H1 (cell line): ENCODE results near the gene PIF1. TPM values are rescaled to one million over a fixed set of nuclear protein-coding genes. Genes with fewer than 3 reads are reported as not detected.

Source experiments
- CTCF ChIA-PET: fragments of 300-600 bp; sonication (Branson Sonifier 250); formaldehyde crosslinking; loops from one replicate; lab custom pipeline; 2021; ENCODE audit not compliant: partially characterized antibody; lab: Charles Lee
- POLR2A ChIA-PET: fragments of 300-600 bp; sonication (Branson Sonifier 250); formaldehyde crosslinking; loops from one replicate; lab custom pipeline; 2021; ENCODE audit warnings: inconsistent platforms; ENCODE audit not compliant: partially characterized antibody; lab: Charles Lee
- DNase-seq, 2 experiments: peaks; one replicate each; pipeline versions ENCODE4 v3.0.0 to v3.0.0-alpha.2; 2010 to 2022; ENCODE audit warnings: low spot score in 2 of 2, low read depth in 1 of 2, mixed read lengths in 1 of 2
- FAIRE-seq: peaks from 2 replicates; lab custom pipeline; 2011; peaks lifted over from hg19 to GRCh38; lab: Jason Lieb, UNC
- H2AFZ ChIP-seq: 2 replicates; pipeline ENCODE4 v1.8.1; 2012; ENCODE audit warnings: low read length, inconsistent platforms
- H2AK5ac ChIP-seq: 2 replicates; pipeline ENCODE4 v1.6.1; 2013; ENCODE audit warnings: low read depth, low read length
- H2BK120ac ChIP-seq: replicated peaks from 2 replicates; pipeline ENCODE3; 2013; ENCODE audit warnings: low read depth, low read length, inconsistent platforms
- H2BK12ac ChIP-seq: 2 replicates; pipeline ENCODE4 v1.6.1; 2013; ENCODE audit warnings: low read depth, low read length
- H2BK15ac ChIP-seq: 2 replicates; pipeline ENCODE4 v1.6.1; 2013; ENCODE audit warnings: low read length
- H2BK20ac ChIP-seq: 2 replicates; pipeline ENCODE4 v1.6.1; 2013; ENCODE audit warnings: low read length
- H2BK5ac ChIP-seq: 2 replicates; pipeline ENCODE4 v1.6.1; 2013; ENCODE audit warnings: low read depth, low read length
- H3K14ac ChIP-seq: 2 replicates; pipeline ENCODE4 v1.6.1; 2013; ENCODE audit warnings: inconsistent platforms; ENCODE audit not compliant: insufficient read length
- H3K18ac ChIP-seq: 2 replicates; pipeline ENCODE4 v1.6.1; 2013; ENCODE audit warnings: low read length; ENCODE audit errors: extremely low read depth
- H3K23ac ChIP-seq: 2 replicates; pipeline ENCODE4 v1.6.1; 2013; ENCODE audit warnings: inconsistent platforms; ENCODE audit not compliant: insufficient read length
- H3K23me2 ChIP-seq: 2 replicates; pipeline ENCODE4 v1.6.1; 2013; ENCODE audit warnings: low read depth, low read length
- H3K27ac ChIP-seq: 2 replicates; pipeline ENCODE4 v1.6.1; 2011; ENCODE audit warnings: low read depth, low read length, inconsistent platforms
- H3K27me3 ChIP-seq, 4 experiments: replicated peaks in 1 of 4; 1 replicate in 1 of 4; 2 replicates in 3 of 4; pipeline versions ENCODE4 v1.6.1 to v1.8.1; 2011 to 2013; ENCODE audit warnings: low read length in 3 of 4, mild to moderate bottlenecking in 3 of 4, inconsistent platforms in 2 of 4, mixed read lengths in 2 of 4, moderate library complexity in 1 of 4; ENCODE audit not compliant: control insufficient read depth in 3 of 4, insufficient read depth in 3 of 4; ENCODE audit errors: extremely low read depth in 1 of 4
- H3K36me3 ChIP-seq, 4 experiments: 2 replicates each; pipeline versions ENCODE4 v1.6.1 to v1.8.1; 2011 to 2013; ENCODE audit warnings: mild to moderate bottlenecking in 4 of 4, low read length in 3 of 4, moderate library complexity in 2 of 4, control low read depth in 1 of 4, inconsistent platforms in 1 of 4; ENCODE audit not compliant: insufficient read depth in 4 of 4, control insufficient read depth in 2 of 4
- H3K4ac ChIP-seq: replicated peaks from 2 replicates; pipeline ENCODE3; 2013; ENCODE audit warnings: low read length, low read depth, mixed read lengths, inconsistent platforms; ENCODE audit not compliant: insufficient read length
- H3K4me1 ChIP-seq, 4 experiments: replicated peaks in 1 of 4; 1 replicate in 1 of 4; 2 replicates in 3 of 4; pipeline versions ENCODE4 v1.6.1 to v1.8.1; 2011 to 2013; ENCODE audit warnings: low read length in 3 of 4, inconsistent platforms in 2 of 4, mixed read lengths in 1 of 4; ENCODE audit not compliant: insufficient read depth in 4 of 4, control insufficient read depth in 3 of 4
- H3K4me2 ChIP-seq, 2 experiments: 2 replicates each; pipeline versions ENCODE4 v1.6.1 to v1.8.1; 2011 to 2013; ENCODE audit warnings: low read depth in 2 of 2, low read length in 2 of 2, control low read depth in 1 of 2, inconsistent platforms in 1 of 2, mild to moderate bottlenecking in 1 of 2; ENCODE audit not compliant: insufficient read depth in 1 of 2
- H3K4me3 ChIP-seq, 4 experiments: fragments of 200-600, 300-600 bp in 1 of 4; sonication (generic), shearing (Covaris generic), sonication (Bioruptor Twin) in 1 of 4; 2 replicates each; pipeline versions ENCODE4 v1.5.1 to v1.8.1; 2011 to 2016; ENCODE audit warnings: low read length in 4 of 4, low read depth in 3 of 4, control low read depth in 2 of 4, inconsistent platforms in 2 of 4, mild to moderate bottlenecking in 2 of 4, mixed read lengths in 1 of 4, moderate library complexity in 1 of 4; ENCODE audit not compliant: insufficient read depth in 2 of 4; ENCODE audit errors: extremely low read depth in 1 of 4
- H3K56ac ChIP-seq: replicated peaks from 2 replicates; pipeline ENCODE3; 2013; ENCODE audit warnings: low read depth, mild to moderate bottlenecking, mixed read lengths, low read length, inconsistent platforms; ENCODE audit not compliant: insufficient read length
- H3K79me1 ChIP-seq: 2 replicates; pipeline ENCODE4 v1.6.1; 2013; ENCODE audit warnings: low read depth, low read length, control low read depth
- H3K79me2 ChIP-seq, 2 experiments: 2 replicates each; pipeline versions ENCODE4 v1.6.1 to v1.8.1; 2012 to 2013; ENCODE audit warnings: low read length in 2 of 2, mild to moderate bottlenecking in 2 of 2, inconsistent platforms in 1 of 2; ENCODE audit not compliant: insufficient read depth in 2 of 2, control insufficient read depth in 1 of 2
- H3K9ac ChIP-seq, 4 experiments: replicated peaks in 1 of 4; 1 replicate in 1 of 4; 2 replicates in 3 of 4; pipeline versions ENCODE4 v1.6.1 to v1.8.1; 2011 to 2013; ENCODE audit warnings: low read depth in 3 of 4, low read length in 3 of 4, control low read depth in 2 of 4, mild to moderate bottlenecking in 2 of 4, moderate library complexity in 2 of 4, inconsistent platforms in 1 of 4; ENCODE audit errors: extremely low read depth in 1 of 4
- H3K9me3 ChIP-seq, 2 experiments: 2 replicates each; pipeline versions ENCODE4 v1.6.1 to v1.8.1; 2012 to 2013; ENCODE audit warnings: mild to moderate bottlenecking in 2 of 2, moderate library complexity in 2 of 2, control low read depth in 1 of 2, inconsistent platforms in 1 of 2, low read depth in 1 of 2, low read length in 1 of 2, mixed read lengths in 1 of 2; ENCODE audit not compliant: insufficient read depth in 2 of 2
- H4K20me1 ChIP-seq, 2 experiments: replicated peaks in 1 of 2; 2 replicates each; pipeline versions ENCODE3 to v1.8.1; 2011 to 2013; ENCODE audit warnings: inconsistent platforms in 2 of 2, low read length in 2 of 2, mild to moderate bottlenecking in 1 of 2; ENCODE audit not compliant: insufficient read depth in 2 of 2, control insufficient read depth in 1 of 2
- H4K5ac ChIP-seq: 2 replicates; pipeline ENCODE4 v1.6.1; 2013; ENCODE audit warnings: low read length, low read depth, mixed read lengths, inconsistent platforms; ENCODE audit not compliant: insufficient read length
- H4K8ac ChIP-seq: 2 replicates; pipeline ENCODE4 v1.8.0; 2013; ENCODE audit warnings: mild to moderate bottlenecking, moderate library complexity, low read length, inconsistent platforms; ENCODE audit not compliant: insufficient read depth; ENCODE audit errors: extremely low read depth
- H4K91ac ChIP-seq: replicated peaks from 2 replicates; pipeline ENCODE3; 2013; ENCODE audit warnings: low read length, mixed read lengths, inconsistent platforms; ENCODE audit not compliant: insufficient read length
- ATF2 ChIP-seq: IDR thresholded peaks from 2 replicates; pipeline ENCODE4 v1.6.1; 2012; ENCODE audit warnings: low read length, inconsistent platforms
- CEBPB ChIP-seq: IDR thresholded peaks from 2 replicates; pipeline ENCODE4 v1.6.1; 2012; ENCODE audit warnings: low read depth, low read length
- EZH2 ChIP-seq: fragments of 200-600 bp; sonication (generic); IDR thresholded peaks from 2 replicates; pipeline ENCODE4 v1.7.1; 2012; ENCODE audit warnings: low read depth, mild to moderate bottlenecking, moderate library complexity, low read length, inconsistent platforms; ENCODE audit not compliant: severe bottlenecking
- FOSL1 ChIP-seq: IDR thresholded peaks from 2 replicates; pipeline ENCODE4 v1.6.1; 2011; ENCODE audit warnings: mild to moderate bottlenecking, low read depth, low read length, moderate library complexity; ENCODE audit not compliant: insufficient read depth
- KDM1A ChIP-seq: fragments of 200-600, 300-600 bp; sonication (generic); IDR thresholded peaks from 2 replicates; pipeline ENCODE4 v1.7.1; 2016; ENCODE audit warnings: mild to moderate bottlenecking, low read length, borderline replicate concordance
- MAFK ChIP-seq: IDR thresholded peaks from 2 replicates; pipeline ENCODE4 v1.6.1; 2012; ENCODE audit warnings: low read depth, mild to moderate bottlenecking, improper control_type of control experiment, low read length
- RXRA ChIP-seq: IDR thresholded peaks from 2 replicates; pipeline ENCODE4 v1.6.1; 2011; ENCODE audit warnings: low read depth, mild to moderate bottlenecking, low read length, moderate library complexity; ENCODE audit not compliant: insufficient read depth
- SAP30 ChIP-seq: fragments of 300-600 bp; sonication (generic); IDR thresholded peaks from 2 replicates; pipeline ENCODE4 v1.7.1; 2012; ENCODE audit warnings: low read length, moderate library complexity, mild to moderate bottlenecking, inconsistent platforms; ENCODE audit not compliant: insufficient read depth, insufficient replicate concordance
- SP1 ChIP-seq: IDR thresholded peaks from 2 replicates; pipeline ENCODE4 v1.6.1; 2011; ENCODE audit warnings: low read depth, low read length
- SRF ChIP-seq: IDR thresholded peaks from 2 replicates; pipeline ENCODE4 v1.6.1; 2011; ENCODE audit warnings: mild to moderate bottlenecking, low read depth, low read length, moderate library complexity
- TAF7 ChIP-seq: optimal IDR thresholded peaks from 2 replicates; pipeline ENCODE3; 2011; ENCODE audit warnings: low read depth, mild to moderate bottlenecking, inconsistent platforms, low read length, moderate library complexity, borderline replicate concordance
- TEAD4 ChIP-seq: IDR thresholded peaks from 2 replicates; pipeline ENCODE4 v1.6.1; 2012; ENCODE audit warnings: low read depth, low read length, inconsistent platforms, mixed read lengths
- WGBS, 2 experiments: shearing (Covaris generic) in 1 of 2; methylation state at CpG; one replicate each; pipeline versions ENCODE4 v1.1.6 to v1.1.7; 2013 to 2015; ENCODE audit warnings: low lambda C conversion rate in 2 of 2, mixed read lengths in 2 of 2, inconsistent platforms in 1 of 2, low coverage in 1 of 2, missing lambda C conversion rate in 1 of 2; ENCODE audit not compliant: insufficient replicate concordance in 2 of 2, insufficient coverage in 1 of 2, insufficient read length in 1 of 2; ENCODE audit errors: extremely low coverage in 1 of 2, missing lambda C conversion rate in 1 of 2; 5-methylcytosine and 5-hydroxymethylcytosine counted together
- polyA plus RNA-seq, 7 experiments: library from polyadenylated mRNA; depleted of rRNA in 3 of 7; stranded (reverse) in 5 of 7; unstranded in 2 of 7; fragments of >200 nt in 5 of 7; fragments of 200-250 nt in 2 of 7; gene quantifications; 1 replicate in 5 of 7; 2 replicates in 1 of 7; 4 replicates in 1 of 7; pipeline versions ENCODE4 v1.2.1 to v1.2.3, GENCODE V29; 2011 to 2013; ENCODE audit warnings: missing spikeins in 2 of 7, mixed read lengths in 2 of 7
- total RNA-seq: library from RNA; stranded (reverse); fragmentation: NEBNext Ultra II Directional; extraction: Animal tissue kit (Norgen Biotek cat#: 25700); gene quantifications from 2 replicates; pipeline ENCODE4 v1.2.1, GENCODE V29; 2021

Gene PIF1
- total and polyA plus RNA-seq, 2 of the 8 experiments (the other 6 are each of a cell fraction or from before 2014, with no cell fraction given), result 73.3 to 138 TPM

GRCh38 chr15:64847448-64847847 lies 22.0 kb upstream of the PIF1 start:
- no peak overlapping the region for H3K56ac ChIP-seq
- DNase-seq (no peak), FAIRE-seq (no peak)
- H3K36me3 ChIP-seq, result peaks cover 2 to 15% (median 8%) of the 10 kb centered on the region in 4 experiments; a peak in 5 of 8 replicates
- H4K5ac ChIP-seq, result no peak overlapping the region
- no peak overlapping the region for H2BK12ac ChIP-seq
- ChIA-PET CTCF (interaction anchor here (0.6 to 1.6 kb wide), 4 partner anchors 37 to 165 kb away, joined by 3 to 4 read pairs (median 4); no protein-coding TSS in a partner anchor), POLR2A (interaction anchor here (0.6 to 3.3 kb wide), 11 partner anchors 10 to 146 kb away, joined by 3 to 8 read pairs (median 3); no protein-coding TSS in a partner anchor)
- no peak overlapping the region for H3K27ac ChIP-seq
- H2BK20ac ChIP-seq, result no peak overlapping the region
- peaks cover 6% of the 10 kb centered on the region for H3K23me2 ChIP-seq
- H3K4me3 ChIP-seq, result no peak overlapping the region
- no peaks in the 10 kb centered on the region for H3K9me3 ChIP-seq
- peaks cover 20 to 38% (median 27%) of the 10 kb centered on the region in 4 experiments for H3K4me1 ChIP-seq
- no peak overlapping the region for H3K18ac ChIP-seq
- 86% methylated on average over 3 of the region's 3 CpGs; no CpG with 5 or more reads in 1 of the 2 experiments for WGBS, 2 experiments
- H3K79me1 ChIP-seq, result peaks cover 26% of the 10 kb centered on the region
- H2AK5ac ChIP-seq, result no peak overlapping the region; the same call in 1 of the 2 replicates
- no peak overlapping the region for H3K4ac ChIP-seq
- H4K8ac ChIP-seq, result peak overlapping the region; percentile 11
- no peak overlapping the region for H2BK15ac ChIP-seq
- H3K14ac ChIP-seq, result no peak overlapping the region
- H2AFZ ChIP-seq, result no peak overlapping the region
- H2BK120ac ChIP-seq, result no peak overlapping the region
- no peak overlapping the region for H4K91ac ChIP-seq
- H3K27me3 ChIP-seq, result no peaks in the 10 kb centered on the region
- no peak overlapping the region for H3K23ac ChIP-seq
- peaks cover 14 to 34% of the 10 kb centered on the region in 2 experiments for H4K20me1 ChIP-seq
- no peak overlapping the region for H3K4me2 ChIP-seq
- H3K9ac ChIP-seq, result no peak overlapping the region
- peaks cover 4 to 73% of the 10 kb centered on the region in 2 experiments for H3K79me2 ChIP-seq
- H2BK5ac ChIP-seq, result no peak overlapping the region; the same call in 1 of the 2 replicates
- TF ChIP-seq SP1 (no peak), KDM1A (no peak), TAF7 (no peak), SRF (no peak), TEAD4 (no peak), SAP30 (no peak), ATF2 (no peak), RXRA (no peak), EZH2 (no peak), MAFK (no peak), CEBPB (no peak), FOSL1 (no peak)
